GM19351 (cell line): Measurements from ENCODE around the gene LRRC26.
A peak's percentile ranks its signal among the peaks of the same experiment; 100 is the strongest.

Source experiments
- ATAC-seq: cut with Tn5 transposase; IDR thresholded peaks from one replicate; pipeline ENCODE4 v1.9.1; 2021; ENCODE audit warnings: mild to moderate bottlenecking, moderate library complexity; ENCODE audit not compliant: unreplicated experiment

LRRC26 gene

DNA sequence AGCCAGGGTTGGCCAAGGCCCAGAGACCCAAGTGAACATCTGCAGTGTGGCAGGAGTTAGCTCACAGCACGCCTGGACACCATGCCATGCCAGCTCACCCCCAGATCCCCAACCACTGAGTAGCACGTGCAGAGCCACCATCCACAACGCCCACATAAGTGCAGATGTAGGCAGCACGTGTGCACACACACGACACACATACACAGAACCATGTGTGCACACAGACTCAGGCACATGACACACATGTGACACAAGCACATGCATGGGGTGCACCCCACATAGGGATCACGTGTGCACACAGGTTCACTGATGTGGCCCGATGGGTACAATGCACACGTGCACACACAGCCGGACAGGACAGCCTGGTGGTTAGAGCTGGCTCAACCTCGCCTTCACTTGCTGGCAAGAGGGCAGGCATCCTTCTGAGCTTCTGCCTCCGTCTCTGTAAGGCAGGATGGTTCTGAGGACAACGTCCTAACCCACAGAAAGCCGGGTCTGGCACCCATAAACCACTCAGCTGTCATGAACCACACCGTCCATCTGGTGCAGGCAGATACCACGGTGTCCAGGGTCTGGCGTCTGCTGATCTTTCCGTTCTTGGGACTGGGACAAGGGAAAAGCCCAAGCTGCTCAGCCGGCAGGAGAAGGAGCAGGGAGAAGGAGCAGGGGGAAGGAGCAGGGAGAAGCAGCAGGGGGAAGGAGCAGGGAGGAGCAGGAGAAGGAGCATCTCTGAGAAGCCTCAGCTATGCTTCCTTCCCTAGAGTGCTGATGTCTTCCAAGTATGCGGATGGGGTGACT, 12.0 kb downstream of the LRRC26 start:
- ATAC-seq: no peak

GRCh38 chr9:137156567-137157375, 13.1 kb downstream of the LRRC26 start:
- ATAC-seq: no peak

GRCh38 chr9:137152844-137153405, 16.9 kb downstream of the LRRC26 start:
- ATAC-seq: no peak

GRCh38 chr9:137150617-137151457, 19.0 kb downstream of the LRRC26 start:
- ATAC-seq: peak; percentile 45

- peak; percentile 19 for ATAC-seq
Measured at GRCh38 chr9:137149942-137150616, 19.8 kb downstream of the LRRC26 start.

DNA sequence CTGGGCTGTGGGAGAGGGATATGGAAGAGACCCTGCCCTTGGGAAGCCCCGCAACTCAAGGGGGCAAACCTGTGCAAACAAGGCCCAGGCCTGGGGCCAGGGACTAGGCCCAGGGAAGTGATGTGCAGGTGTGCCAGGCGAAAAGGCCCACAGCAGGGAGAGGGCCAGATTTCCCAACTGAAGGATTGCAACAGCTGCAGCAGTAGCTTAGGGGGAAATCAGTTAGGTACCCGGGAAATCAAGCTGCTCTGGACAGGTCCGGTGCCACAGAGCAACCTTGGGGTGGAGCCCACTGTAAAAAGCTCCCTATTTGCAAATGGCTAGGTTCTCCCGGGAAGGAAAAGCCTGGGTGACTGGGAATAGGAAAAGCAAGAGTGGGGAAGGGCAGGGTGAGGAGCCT, 20.5 kb downstream of the LRRC26 start:
- ATAC-seq: no peak

DNA sequence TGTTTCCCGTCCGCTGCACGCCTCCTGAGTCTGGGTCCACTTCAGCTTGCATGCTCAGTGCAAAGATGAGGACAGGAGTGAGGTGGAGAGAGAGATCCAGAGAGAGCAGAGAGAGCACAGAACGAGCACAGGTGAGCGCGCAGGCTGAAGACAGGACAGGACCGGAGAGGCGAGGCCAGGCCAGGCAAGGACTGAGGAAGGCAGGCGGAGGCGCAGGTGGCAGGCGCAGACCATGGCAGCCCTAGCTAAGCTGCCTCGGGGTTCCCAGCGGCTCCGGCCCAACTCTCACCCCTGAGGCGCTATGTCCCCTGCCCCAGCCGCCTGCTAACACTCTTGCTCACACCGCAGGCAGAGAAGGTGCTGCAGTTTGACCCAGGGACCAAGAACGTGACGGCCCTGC, 21.2 kb downstream of the LRRC26 start:
- no peak for ATAC-seq

- ATAC-seq: no peak
Measured at GRCh38 chr9:137148242-137148641, 21.6 kb downstream of the LRRC26 start.

DNA sequence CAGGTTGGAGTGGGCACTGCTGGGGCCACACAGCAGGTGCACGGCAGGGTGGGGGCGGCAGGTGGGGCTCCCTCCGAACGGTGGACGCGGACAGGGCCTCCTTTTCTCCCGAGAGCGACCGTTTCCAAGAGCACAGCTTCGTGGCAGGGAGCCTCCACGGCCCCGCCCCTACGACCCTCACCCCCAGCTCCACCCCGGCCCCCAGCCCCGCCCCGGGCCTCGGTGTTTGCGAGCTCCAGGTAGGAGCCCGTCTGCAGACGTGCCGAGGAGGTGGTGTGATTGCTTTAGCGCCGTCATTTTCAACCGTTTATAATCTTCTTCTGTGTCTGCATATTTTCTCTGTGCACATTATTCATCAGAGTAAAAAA, 22.1 kb downstream of the LRRC26 start:
- ATAC-seq: no peak

DNA sequence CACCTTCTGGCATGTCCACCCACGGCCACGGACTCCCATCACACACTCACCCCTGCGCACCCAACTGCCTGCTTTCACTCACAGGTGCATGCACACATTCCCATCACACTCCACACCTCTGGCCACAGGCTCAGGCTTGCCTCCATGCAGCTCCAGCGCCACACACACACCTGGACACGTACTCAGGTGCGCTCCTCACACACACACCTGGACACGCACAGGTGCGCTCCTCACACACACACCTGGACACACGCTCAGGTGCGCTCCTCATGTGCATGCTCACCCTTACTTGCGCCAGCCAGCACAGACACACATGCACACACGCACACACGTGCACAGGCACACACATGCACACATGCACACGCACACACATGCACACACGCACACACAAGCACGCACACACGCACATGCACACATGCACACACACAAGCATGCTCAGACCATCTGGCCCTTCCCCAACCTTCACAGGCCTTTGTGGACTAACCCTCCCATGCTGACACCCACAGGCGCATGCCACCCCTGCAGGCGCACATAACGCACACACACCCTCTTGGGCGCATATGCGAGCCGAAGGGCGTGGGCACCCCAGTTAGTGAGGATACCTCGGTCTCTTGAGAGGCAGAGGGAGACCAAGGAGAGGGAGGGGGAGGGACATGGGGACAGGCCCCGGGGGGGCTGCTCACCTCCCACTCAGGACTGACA, 22.6 kb downstream of the LRRC26 start:
- no peak for ATAC-seq

DNA sequence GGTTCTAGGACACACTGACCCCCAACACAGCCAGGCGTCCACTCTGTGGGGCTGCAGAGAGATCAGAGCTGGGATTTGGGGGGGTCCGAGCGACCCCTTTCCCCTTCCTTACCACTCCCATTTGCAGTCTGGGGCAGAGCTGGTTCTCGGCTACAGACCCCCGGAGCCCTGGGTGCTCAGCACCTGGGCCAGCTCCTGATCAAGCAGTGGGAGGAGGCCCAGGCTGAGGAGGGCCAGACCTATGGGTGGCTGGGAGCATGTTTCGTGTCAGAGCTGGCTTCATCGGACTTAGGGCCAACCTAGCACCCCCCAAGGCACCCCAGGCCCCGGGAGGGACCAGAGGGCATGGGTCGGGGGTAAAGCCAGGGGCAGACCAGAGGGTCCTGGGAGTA, 23.3 kb downstream of the LRRC26 start:
- no peak for ATAC-seq

DNA sequence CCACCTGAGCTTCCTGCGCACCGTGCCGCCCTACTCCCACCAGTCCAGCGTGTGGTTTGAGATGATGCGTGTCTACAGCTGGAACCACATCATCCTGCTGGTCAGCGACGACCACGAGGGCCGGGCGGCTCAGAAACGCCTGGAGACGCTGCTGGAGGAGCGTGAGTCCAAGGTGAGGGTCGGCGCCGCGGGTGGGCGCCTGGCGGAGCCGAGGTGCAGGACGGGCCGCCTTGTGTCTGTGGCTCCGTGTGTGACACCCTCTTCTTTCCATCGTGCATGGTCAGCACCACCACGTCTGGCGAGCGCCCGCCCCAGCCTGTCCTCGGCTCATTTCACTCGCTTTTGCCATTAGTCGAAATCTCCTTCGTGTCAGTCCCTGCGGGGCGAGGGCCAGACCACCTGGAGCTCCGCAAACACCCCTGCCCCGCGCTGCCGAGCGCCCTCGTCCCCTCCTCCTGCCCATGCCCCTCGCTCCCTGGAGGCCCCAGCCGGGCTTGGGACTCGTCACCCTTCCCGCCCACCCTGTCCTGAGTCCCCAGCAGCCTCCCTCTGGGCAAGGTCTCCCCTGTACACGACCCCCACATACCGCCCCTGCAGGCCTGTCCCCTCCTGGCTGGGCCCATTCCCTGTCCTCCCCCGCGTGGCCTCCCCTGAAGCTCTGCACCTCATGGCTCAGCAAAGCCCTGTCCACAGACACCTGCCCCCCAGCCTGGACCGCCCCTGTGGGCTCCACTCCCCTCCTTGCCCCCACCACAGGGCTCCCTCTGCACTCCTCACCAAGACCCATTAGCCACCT, 23.9 kb downstream of the LRRC26 start:
- ATAC-seq: no peak

GRCh38 chr9:137143459-137143858, 26.4 kb downstream of the LRRC26 start:
- ATAC-seq: no peak

DNA sequence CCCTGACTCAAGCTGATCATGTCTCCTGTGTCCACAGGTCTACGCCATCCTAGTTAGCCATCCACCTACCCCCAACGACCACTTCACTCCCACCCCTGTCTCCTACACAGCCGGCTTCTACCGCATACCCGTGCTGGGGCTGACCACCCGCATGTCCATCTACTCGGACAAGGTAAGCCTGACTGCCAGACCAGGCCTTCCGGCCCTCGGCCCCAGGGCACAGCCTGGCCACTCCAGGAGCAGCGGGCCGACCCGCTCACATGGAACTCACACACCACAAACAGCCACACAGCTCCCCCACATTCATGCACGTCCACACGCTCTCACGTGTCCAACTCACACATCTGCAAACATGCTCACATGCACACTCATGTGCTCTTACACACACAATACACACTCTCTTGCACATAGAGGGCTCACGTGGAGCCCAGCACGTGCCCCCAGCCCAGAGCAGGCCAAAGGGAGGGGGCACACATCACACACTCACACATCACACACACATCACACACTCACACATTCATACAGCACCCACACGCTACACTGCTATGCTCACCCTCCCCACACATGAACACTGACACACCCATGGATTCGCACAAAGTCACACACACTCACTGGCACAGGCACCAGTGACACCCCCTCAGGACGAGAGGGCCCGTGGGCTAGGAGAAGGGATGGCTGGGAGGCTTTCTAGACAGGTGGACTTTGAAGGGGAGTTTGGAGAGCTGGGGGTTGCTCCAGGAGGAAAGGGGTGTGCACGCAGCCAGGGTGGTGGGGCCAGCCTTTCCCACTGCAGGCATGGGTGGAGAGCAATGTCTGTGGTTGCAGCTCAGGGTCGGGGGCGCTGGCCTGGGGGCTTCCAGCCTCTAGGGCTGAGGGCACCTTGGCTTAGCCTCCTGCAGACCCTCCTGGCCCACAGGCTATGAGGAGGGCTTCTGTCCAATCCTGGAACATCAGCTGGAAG, 27.6 kb downstream of the LRRC26 start:
- ATAC-seq: no peak

GRCh38 chr9:137141050-137141810, 28.6 kb downstream of the LRRC26 start:
- no peak for ATAC-seq

GRCh38 chr9:137140151-137141012, 29.5 kb downstream of the LRRC26 start:
- ATAC-seq: no peak
